ENCODE measurements around the gene CC2D1B.
A peak's percentile ranks its signal among the peaks of the same experiment; 100 is the strongest.

CC2D1B gene

DNA sequence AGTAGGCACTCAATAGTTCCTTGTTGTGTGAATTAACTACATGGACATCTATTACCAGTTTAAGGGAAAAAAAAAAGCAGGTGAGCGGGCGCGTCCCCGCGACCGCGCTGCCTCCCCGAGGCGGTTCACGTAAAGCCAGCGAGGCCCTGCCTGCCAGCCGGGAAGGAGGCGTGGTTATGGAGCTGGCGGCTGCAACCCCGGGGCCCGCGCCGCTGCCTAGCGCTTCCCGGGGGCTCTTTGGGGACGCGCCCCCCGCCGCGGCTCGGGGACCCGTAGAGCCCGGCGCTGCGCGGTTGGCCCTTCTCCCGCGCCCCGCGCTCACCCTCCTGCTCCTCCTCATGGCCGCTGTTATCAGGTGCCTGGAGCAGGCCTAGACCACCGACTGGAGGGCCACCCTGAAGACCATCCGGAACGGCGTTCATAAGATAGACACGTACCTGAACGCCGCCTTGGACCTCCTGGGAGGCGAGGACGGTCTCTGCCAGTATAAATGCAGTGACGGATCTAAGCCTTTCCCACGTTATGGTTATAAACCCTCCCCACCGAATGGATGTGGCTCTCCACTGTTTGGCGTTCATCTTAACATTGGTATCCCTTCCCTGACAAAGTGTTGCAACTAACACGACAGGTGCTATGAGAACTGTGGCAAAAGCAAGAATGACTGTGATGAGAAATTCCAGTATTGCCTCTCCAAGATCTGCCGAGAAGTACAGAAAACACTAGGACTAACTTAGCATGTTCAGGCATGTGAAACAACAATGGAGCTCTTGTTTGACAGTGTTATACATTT lies 2.6 kb upstream of the CC2D1B start:
- TF ChIP-seq YY1 (IDR thresholded peaks at IDR 0.05; ENCODE audit: insufficient read depth, insufficient read length) (no peak), SUZ12 (IDR thresholded peaks at IDR 0.05; ENCODE audit: extremely low read depth, insufficient read depth, insufficient read length) (no peak), ZNF274 (IDR thresholded peaks at IDR 0.05; ENCODE audit: low read depth, low read length) (no peak)
- Histone ChIP-seq H3K4me3 (ENCODE audit: insufficient read length, low read depth) (peak overlapping the region; percentile 29), H3K9ac (ENCODE audit: insufficient read length, low read depth) (peak overlapping the region; percentile 62), H3K9me3 (ENCODE audit: insufficient read depth, low read length) (no peaks in the 10 kb centered on the region), H3K36me3 (ENCODE audit: insufficient read depth, insufficient read length, low read length) (peaks cover 40% of the 10 kb centered on the region), H3K4me1 (ENCODE audit: insufficient read depth, insufficient read length) (peaks cover 10% of the 10 kb centered on the region), H3K27me3 (ENCODE audit: insufficient read depth, insufficient read length) (no peaks in the 10 kb centered on the region)
- peak; percentile 76 for DNase-seq (ENCODE audit: low read depth, low spot score)

DNA sequence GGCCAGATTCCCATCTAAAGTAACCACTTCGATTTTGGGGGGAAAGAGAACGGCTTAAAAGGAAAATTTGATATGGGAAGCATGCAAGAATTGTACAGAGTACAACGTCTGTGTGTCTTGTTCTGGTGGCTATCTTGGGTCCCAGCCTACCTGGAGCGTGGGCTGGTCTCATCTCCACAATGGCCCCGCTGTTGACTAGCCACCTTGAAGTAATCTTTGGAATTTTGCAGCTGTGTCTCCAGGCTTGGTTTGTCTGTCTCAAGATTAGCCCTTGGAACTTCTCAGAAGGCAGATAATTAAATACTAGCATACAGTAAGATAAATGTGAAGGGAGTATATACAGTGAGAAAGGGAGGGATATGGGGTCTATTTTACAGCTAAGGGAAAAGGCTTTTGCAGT lies 1.3 kb upstream of the CC2D1B start:
- DNase-seq (ENCODE audit: low read depth, low spot score): no peak
- Histone ChIP-seq H3K4me3 (ENCODE audit: insufficient read length, low read depth) (no peak overlapping the region), H3K27me3 (ENCODE audit: insufficient read depth, insufficient read length) (no peaks in the 10 kb centered on the region), H3K9ac (ENCODE audit: insufficient read length, low read depth) (no peak overlapping the region), H3K9me3 (ENCODE audit: insufficient read depth, low read length) (no peaks in the 10 kb centered on the region), H3K4me1 (ENCODE audit: insufficient read depth, insufficient read length) (peaks cover 12% of the 10 kb centered on the region), H3K36me3 (ENCODE audit: insufficient read depth, insufficient read length, low read length) (peaks cover 38% of the 10 kb centered on the region)
- TF ChIP-seq YY1 (IDR thresholded peaks at IDR 0.05; ENCODE audit: insufficient read depth, insufficient read length): no peak
- TF ChIP-seq ZNF274 (IDR thresholded peaks at IDR 0.05; ENCODE audit: low read depth, low read length): no peak
- no peak for TF ChIP-seq SUZ12 (IDR thresholded peaks at IDR 0.05; ENCODE audit: extremely low read depth, insufficient read depth, insufficient read length)

- H3K9me3 ChIP-seq (ENCODE audit: insufficient read depth, low read length): no peaks in the 10 kb centered on the region
- no peak for DNase-seq (ENCODE audit: low read depth, low spot score)
- H3K4me1 ChIP-seq (ENCODE audit: insufficient read depth, insufficient read length): peaks cover 12% of the 10 kb centered on the region
- no peaks in the 10 kb centered on the region for H3K27me3 ChIP-seq (ENCODE audit: insufficient read depth, insufficient read length)
- H3K9ac ChIP-seq (ENCODE audit: insufficient read length, low read depth): peak overlapping the region; percentile 4
- TF ChIP-seq ZNF274 (IDR thresholded peaks at IDR 0.05; ENCODE audit: low read depth, low read length) (no peak), SUZ12 (IDR thresholded peaks at IDR 0.05; ENCODE audit: extremely low read depth, insufficient read depth, insufficient read length) (no peak), YY1 (IDR thresholded peaks at IDR 0.05; ENCODE audit: insufficient read depth, insufficient read length) (no peak)
- H3K36me3 ChIP-seq (ENCODE audit: insufficient read depth, insufficient read length, low read length): peaks cover 40% of the 10 kb centered on the region
- H3K4me3 ChIP-seq (ENCODE audit: insufficient read length, low read depth): no peak overlapping the region
These were observed 467 bp upstream of the CC2D1B start for GRCh38 chr1:52366517-52366827.

- peaks cover 12% of the 10 kb centered on the region for H3K4me1 ChIP-seq (ENCODE audit: insufficient read depth, insufficient read length)
- no peaks in the 10 kb centered on the region for H3K9me3 ChIP-seq (ENCODE audit: insufficient read depth, low read length)
- H3K27me3 ChIP-seq (ENCODE audit: insufficient read depth, insufficient read length): no peaks in the 10 kb centered on the region
- H3K4me3 ChIP-seq (ENCODE audit: insufficient read length, low read depth): peak overlapping the region; percentile 94
- peaks cover 42% of the 10 kb centered on the region for H3K36me3 ChIP-seq (ENCODE audit: insufficient read depth, insufficient read length, low read length)
- peak overlapping the region; percentile 99 for H3K9ac ChIP-seq (ENCODE audit: insufficient read length, low read depth)
- no peak for TF ChIP-seq YY1 (IDR thresholded peaks at IDR 0.05; ENCODE audit: insufficient read depth, insufficient read length)
- no peak for TF ChIP-seq ZNF274 (IDR thresholded peaks at IDR 0.05; ENCODE audit: low read depth, low read length)
- TF ChIP-seq SUZ12 (IDR thresholded peaks at IDR 0.05; ENCODE audit: extremely low read depth, insufficient read depth, insufficient read length): no peak
- no peak for DNase-seq (ENCODE audit: low read depth, low spot score)
These were observed 797 bp downstream of the CC2D1B start for GRCh38 chr1:52365071-52365745.

- Histone ChIP-seq H3K9ac (ENCODE audit: insufficient read length, low read depth) (no peak overlapping the region), H3K36me3 (ENCODE audit: insufficient read depth, insufficient read length, low read length) (peaks cover 50% of the 10 kb centered on the region), H3K9me3 (ENCODE audit: insufficient read depth, low read length) (no peaks in the 10 kb centered on the region), H3K4me3 (ENCODE audit: insufficient read length, low read depth) (peak overlapping the region; percentile 94), H3K4me1 (ENCODE audit: insufficient read depth, insufficient read length) (peaks cover 12% of the 10 kb centered on the region), H3K27me3 (ENCODE audit: insufficient read depth, insufficient read length) (no peaks in the 10 kb centered on the region)
- TF ChIP-seq SUZ12 (IDR thresholded peaks at IDR 0.05; ENCODE audit: extremely low read depth, insufficient read depth, insufficient read length): no peak
- no peak for TF ChIP-seq ZNF274 (IDR thresholded peaks at IDR 0.05; ENCODE audit: low read depth, low read length)
- TF ChIP-seq YY1 (IDR thresholded peaks at IDR 0.05; ENCODE audit: insufficient read depth, insufficient read length): no peak
- no peak for DNase-seq (ENCODE audit: low read depth, low spot score)
These were observed 1.7 kb downstream of the CC2D1B start for GRCh38 chr1:52364235-52364839.

DNA sequence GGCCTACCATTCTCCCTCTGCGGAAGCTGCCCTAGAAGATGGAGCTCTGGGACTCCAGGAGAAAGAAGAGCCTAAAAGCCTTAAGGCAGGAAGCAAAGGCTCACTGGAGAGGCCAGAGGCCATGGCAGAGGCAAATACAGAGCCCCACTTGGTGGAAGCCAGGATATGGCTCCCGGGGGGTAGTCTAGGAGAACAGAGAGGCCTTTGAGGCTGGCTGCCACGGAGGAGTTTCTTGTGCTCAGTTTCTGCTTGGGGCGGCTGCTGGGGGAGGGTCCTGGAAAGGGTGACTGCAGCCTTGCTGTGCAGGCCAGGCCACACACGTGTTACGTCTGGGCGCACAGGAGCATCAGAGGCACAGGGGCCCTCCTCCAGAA lies 5.4 kb downstream of the CC2D1B start:
- no peak overlapping the region for H3K4me3 ChIP-seq (ENCODE audit: insufficient read length, low read depth)
- H3K9me3 ChIP-seq (ENCODE audit: insufficient read depth, low read length): no peaks in the 10 kb centered on the region
- no peak for DNase-seq (ENCODE audit: low read depth, low spot score)
- H3K27me3 ChIP-seq (ENCODE audit: insufficient read depth, insufficient read length): no peaks in the 10 kb centered on the region
- no peak overlapping the region for H3K9ac ChIP-seq (ENCODE audit: insufficient read length, low read depth)
- H3K4me1 ChIP-seq (ENCODE audit: insufficient read depth, insufficient read length): peaks cover 12% of the 10 kb centered on the region
- H3K36me3 ChIP-seq (ENCODE audit: insufficient read depth, insufficient read length, low read length): peaks cover 88% of the 10 kb centered on the region
- TF ChIP-seq YY1 (IDR thresholded peaks at IDR 0.05; ENCODE audit: insufficient read depth, insufficient read length): no peak
- no peak for TF ChIP-seq ZNF274 (IDR thresholded peaks at IDR 0.05; ENCODE audit: low read depth, low read length)
- TF ChIP-seq SUZ12 (IDR thresholded peaks at IDR 0.05; ENCODE audit: extremely low read depth, insufficient read depth, insufficient read length): no peak
